Measurements from ENCODE around the gene CFAP99. TPM values are rescaled to one million over a fixed set of nuclear protein-coding genes. Genes with fewer than 3 reads are reported as not detected.

CFAP99 gene
- total and polyA plus RNA-seq, 2 of the 8 experiments (the other 6 are each of a cell fraction or from before 2014, with no cell fraction given), result not detected

GRCh38 chr4:2446656-2447564 is 28.2 kb downstream of the CFAP99 start:
- no peak overlapping the region for H2BK20ac ChIP-seq (ENCODE audit: low read length)
- H3K27me3 ChIP-seq (replicated peaks in 1 of 4; ENCODE audit: control insufficient read depth in 3 of 4, extremely low read depth in 1 of 4, insufficient read depth in 3 of 4, low read length in 3 of 4), result no peaks in the 10 kb centered on the region
- no peak overlapping the region for H4K91ac ChIP-seq (replicated peaks; ENCODE audit: insufficient read length, low read length)
- 81 to 100% methylated on average over 1 to 3 of the region's 3 CpGs for WGBS, 2 experiments (ENCODE audit: extremely low coverage in 1 of 2, insufficient coverage in 1 of 2, insufficient read length in 1 of 2, insufficient replicate concordance in 2 of 2, low coverage in 1 of 2, low lambda C conversion rate in 2 of 2, missing lambda C conversion rate in 1 of 2)
- no peak overlapping the region for H2BK120ac ChIP-seq (replicated peaks; ENCODE audit: low read depth, low read length)
- H3K9ac ChIP-seq (replicated peaks in 1 of 4; ENCODE audit: extremely low read depth in 1 of 4, low read depth in 3 of 4, low read length in 3 of 4), result no peak overlapping the region
- H3K56ac ChIP-seq (replicated peaks; ENCODE audit: insufficient read length, low read depth, low read length), result peak overlapping the region; percentile 23
- H2BK12ac ChIP-seq (ENCODE audit: low read depth, low read length), result no peak overlapping the region
- CTCF ChIA-PET (ENCODE audit: partially characterized antibody), result no interaction called here
- FAIRE-seq (no peak), DNase-seq (ENCODE audit: low read depth in 1 of 2, low spot score in 2 of 2) (no peak)
- H2AFZ ChIP-seq (ENCODE audit: low read length), result no peak overlapping the region
- peaks cover 15% of the 10 kb centered on the region; the same call in 1 of the 2 replicates for H3K23me2 ChIP-seq (ENCODE audit: low read depth, low read length)
- no peak overlapping the region for H3K27ac ChIP-seq (ENCODE audit: low read depth, low read length)
- POLR2A ChIA-PET (ENCODE audit: partially characterized antibody), result no interaction called here
- peaks cover 0 to 3% of the 10 kb centered on the region in 2 experiments for H4K20me1 ChIP-seq (replicated peaks in 1 of 2; ENCODE audit: control insufficient read depth in 1 of 2, insufficient read depth in 2 of 2, low read length in 2 of 2)
- no peak overlapping the region for H3K23ac ChIP-seq (ENCODE audit: insufficient read length)
- TF ChIP-seq SP4 (IDR thresholded peaks at IDR 0.05; ENCODE audit: low read length), result no peak
- TF ChIP-seq TAF7 (optimal IDR thresholded peaks at IDR 0.05; ENCODE audit: borderline replicate concordance, low read depth, low read length), result no peak
- TF ChIP-seq EGR1 (IDR thresholded peaks at IDR 0.05; ENCODE audit: borderline replicate concordance, low read depth, low read length), result no peak
- TF ChIP-seq ASH2L (IDR thresholded peaks at IDR 0.05; ENCODE audit: low read length), result no peak
- no peak for TF ChIP-seq CHD2 (IDR thresholded peaks at IDR 0.05; ENCODE audit: low read length)
- no peak for TF ChIP-seq ZNF274 (IDR thresholded peaks at IDR 0.05; ENCODE audit: borderline replicate concordance, extremely low read depth, low read length)
- no peak for TF ChIP-seq E2F6 (IDR thresholded peaks at IDR 0.05)
- TF ChIP-seq KDM1A (IDR thresholded peaks at IDR 0.05; ENCODE audit: borderline replicate concordance, low read length), result no peak
- no peak for TF ChIP-seq NRF1 (IDR thresholded peaks at IDR 0.05; ENCODE audit: low read depth, low read length)
- H3K18ac ChIP-seq (ENCODE audit: extremely low read depth, low read length), result no peak overlapping the region
- H3K36me3 ChIP-seq (ENCODE audit: control insufficient read depth in 2 of 4, insufficient read depth in 4 of 4, low read length in 3 of 4), result no peaks in the 10 kb centered on the region
- no peak overlapping the region for H3K14ac ChIP-seq (ENCODE audit: insufficient read length)
- no peaks in the 10 kb centered on the region; a peak in 3 of 7 replicates for H3K4me1 ChIP-seq (replicated peaks in 1 of 4; ENCODE audit: control insufficient read depth in 3 of 4, insufficient read depth in 4 of 4, low read length in 3 of 4)
- H4K8ac ChIP-seq (ENCODE audit: extremely low read depth, insufficient read depth, low read length), result no peak overlapping the region
- H3K79me1 ChIP-seq (ENCODE audit: low read depth, low read length), result no peaks in the 10 kb centered on the region
- H3K79me2 ChIP-seq (ENCODE audit: control insufficient read depth in 1 of 2, insufficient read depth in 2 of 2, low read length in 2 of 2), result no peaks in the 10 kb centered on the region
- no peak overlapping the region for H2BK5ac ChIP-seq (ENCODE audit: low read depth, low read length)
- no peak overlapping the region for H2BK15ac ChIP-seq (ENCODE audit: low read length)
- H3K4ac ChIP-seq (replicated peaks; ENCODE audit: insufficient read length, low read depth, low read length), result no peak overlapping the region
- H3K4me3 ChIP-seq (ENCODE audit: extremely low read depth in 1 of 4, insufficient read depth in 2 of 4, low read depth in 3 of 4, low read length in 4 of 4), result no peak overlapping the region
- no peak overlapping the region for H3K4me2 ChIP-seq (ENCODE audit: insufficient read depth in 1 of 2, low read depth in 2 of 2, low read length in 2 of 2)
- H3K9me3 ChIP-seq (ENCODE audit: insufficient read depth in 2 of 2, low read depth in 1 of 2, low read length in 1 of 2), result no peaks in the 10 kb centered on the region
- H4K5ac ChIP-seq (ENCODE audit: insufficient read length, low read depth, low read length), result no peak overlapping the region
- no peak overlapping the region for H2AK5ac ChIP-seq (ENCODE audit: low read depth, low read length)

Measured in H1 (cell line).